GM19328 (cell line): ENCODE results near the gene CYFIP1.

Experiments
- ATAC-seq: cut with Tn5 transposase; IDR thresholded peaks from one replicate; pipeline ENCODE4 v1.9.1; 2021; ENCODE audit warnings: mild to moderate bottlenecking, moderate library complexity; ENCODE audit not compliant: unreplicated experiment

Gene CYFIP1

GRCh38 chr15:22951031-22951380 is 29.2 kb downstream of the CYFIP1 start:
- no peak for ATAC-seq

GRCh38 chr15:22950256-22950990 is 29.7 kb downstream of the CYFIP1 start:
- no peak for ATAC-seq

- peak; percentile 92 for ATAC-seq
These were observed 31.1 kb downstream of the CYFIP1 start for GRCh38 chr15:22949074-22949547.

- ATAC-seq: no peak
These were observed 32.1 kb downstream of the CYFIP1 start for GRCh38 chr15:22948056-22948455.

DNA sequence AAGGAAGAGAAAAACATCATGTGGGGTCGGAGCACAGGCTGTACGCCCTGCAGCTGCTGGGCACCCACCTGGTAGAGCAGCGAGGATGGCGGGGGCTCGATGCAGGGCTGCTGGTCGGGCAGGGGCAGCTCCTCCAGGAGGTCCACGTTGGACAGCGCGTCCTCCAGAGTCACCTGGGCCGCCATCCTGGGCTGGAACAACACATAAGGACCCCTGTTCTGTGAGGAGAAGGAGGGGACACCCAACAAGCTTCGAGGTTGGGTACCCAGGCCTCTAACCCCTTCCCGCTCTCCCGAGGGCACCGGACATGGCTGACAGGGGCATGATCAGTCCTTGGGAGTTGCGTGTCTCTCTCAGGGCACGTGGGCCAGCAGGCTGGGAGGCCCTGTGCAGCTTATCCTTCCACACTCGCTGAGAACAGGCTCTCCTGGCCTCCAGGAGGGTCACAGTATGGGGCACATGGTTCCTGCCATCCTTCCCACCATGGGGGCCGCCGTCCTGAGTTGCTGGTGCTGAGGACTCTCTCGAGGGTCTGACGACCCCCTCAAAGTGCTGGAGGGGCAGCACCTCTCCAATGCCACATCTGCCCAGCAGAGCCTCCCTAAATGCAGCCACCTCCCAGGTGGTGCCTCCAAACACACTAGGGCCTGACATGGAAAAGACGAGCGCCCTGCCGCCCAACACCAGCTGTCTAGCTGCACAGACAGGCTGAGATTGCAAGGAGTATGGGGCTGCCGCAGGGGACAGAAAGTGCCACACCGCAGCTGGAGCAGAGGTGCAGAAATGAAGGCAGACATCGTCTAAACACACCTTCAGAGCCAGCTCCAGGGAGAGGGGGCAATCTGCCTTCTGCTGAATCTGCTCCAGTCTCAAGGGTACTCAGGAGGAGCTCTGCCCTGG is 32.8 kb downstream of the CYFIP1 start:
- ATAC-seq: no peak

GRCh38 chr15:22945071-22945470 is 35.1 kb downstream of the CYFIP1 start:
- ATAC-seq: no peak

DNA sequence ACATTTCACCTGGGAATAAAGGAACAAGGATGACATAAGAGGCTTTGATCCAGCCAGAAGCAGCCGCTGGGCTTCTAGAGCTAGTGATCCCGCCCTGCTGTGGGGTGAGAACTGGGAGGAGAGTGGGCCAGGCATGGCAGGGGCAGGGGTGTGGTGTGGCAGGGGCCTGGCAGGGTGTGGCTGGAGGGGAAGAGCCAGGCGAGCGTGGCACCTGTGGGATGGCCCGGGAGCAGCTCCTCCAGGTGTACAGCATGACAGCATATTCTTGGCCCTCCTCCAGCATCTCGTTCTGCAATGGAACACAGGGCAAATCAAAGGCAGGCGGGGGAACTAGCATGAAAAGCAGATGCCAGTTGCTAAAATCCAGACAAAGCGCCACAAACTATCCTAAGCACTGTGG is 35.5 kb downstream of the CYFIP1 start:
- ATAC-seq: no peak

GRCh38 chr15:22942877-22943276 is 37.3 kb downstream of the CYFIP1 start:
- no peak for ATAC-seq

GRCh38 chr15:22942306-22942855 is 37.8 kb downstream of the CYFIP1 start:
- ATAC-seq: no peak

GRCh38 chr15:22941179-22941578 is 39.0 kb downstream of the CYFIP1 start:
- ATAC-seq: no peak

DNA sequence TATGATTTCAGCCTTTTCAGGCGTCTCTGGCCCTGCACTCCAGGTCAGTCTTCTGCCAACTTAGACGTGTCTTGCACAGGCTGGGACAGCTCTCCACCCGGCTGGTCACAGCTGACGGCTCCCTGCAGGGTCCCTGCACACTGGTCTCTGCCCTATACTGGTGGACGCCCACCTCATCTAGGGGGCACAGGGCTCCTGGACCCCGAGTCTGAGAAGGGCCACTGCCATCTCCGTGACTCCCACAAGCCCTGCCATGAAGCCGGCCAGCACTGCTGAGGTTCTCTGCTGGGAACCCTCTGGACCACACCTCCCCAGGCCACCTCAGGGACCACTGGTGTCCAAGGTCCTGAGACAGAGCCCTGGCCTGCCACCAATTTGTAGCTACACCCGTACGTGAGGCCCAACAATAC is 40.5 kb downstream of the CYFIP1 start:
- no peak for ATAC-seq

DNA sequence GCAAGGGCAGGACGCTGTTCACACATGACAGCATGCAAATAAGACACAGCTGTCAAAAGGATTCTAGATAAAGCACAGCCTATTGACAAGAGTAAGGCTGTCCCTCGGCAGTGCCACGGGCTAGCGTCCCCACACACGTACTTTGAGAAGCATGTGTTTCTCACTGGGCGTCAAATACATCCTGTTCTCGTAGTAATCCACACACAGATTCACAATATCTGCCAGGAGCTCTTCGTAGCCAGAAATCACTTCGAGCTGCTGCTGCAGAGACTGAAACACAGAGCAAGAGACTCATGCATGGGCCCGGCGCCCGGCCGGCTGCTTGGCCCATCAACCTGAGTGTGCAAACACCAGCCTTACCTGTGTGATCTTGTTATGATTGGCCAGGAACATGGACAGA is 41.1 kb downstream of the CYFIP1 start:
- ATAC-seq: no peak

- peak; percentile 83 for ATAC-seq
These were observed 43.3 kb downstream of the CYFIP1 start for GRCh38 chr15:22936577-22937472.

- no peak for ATAC-seq
These were observed 46.5 kb downstream of the CYFIP1 start for GRCh38 chr15:22933641-22934061.

GRCh38 chr15:22931784-22932536 is 48.2 kb downstream of the CYFIP1 start:
- ATAC-seq: no peak

DNA sequence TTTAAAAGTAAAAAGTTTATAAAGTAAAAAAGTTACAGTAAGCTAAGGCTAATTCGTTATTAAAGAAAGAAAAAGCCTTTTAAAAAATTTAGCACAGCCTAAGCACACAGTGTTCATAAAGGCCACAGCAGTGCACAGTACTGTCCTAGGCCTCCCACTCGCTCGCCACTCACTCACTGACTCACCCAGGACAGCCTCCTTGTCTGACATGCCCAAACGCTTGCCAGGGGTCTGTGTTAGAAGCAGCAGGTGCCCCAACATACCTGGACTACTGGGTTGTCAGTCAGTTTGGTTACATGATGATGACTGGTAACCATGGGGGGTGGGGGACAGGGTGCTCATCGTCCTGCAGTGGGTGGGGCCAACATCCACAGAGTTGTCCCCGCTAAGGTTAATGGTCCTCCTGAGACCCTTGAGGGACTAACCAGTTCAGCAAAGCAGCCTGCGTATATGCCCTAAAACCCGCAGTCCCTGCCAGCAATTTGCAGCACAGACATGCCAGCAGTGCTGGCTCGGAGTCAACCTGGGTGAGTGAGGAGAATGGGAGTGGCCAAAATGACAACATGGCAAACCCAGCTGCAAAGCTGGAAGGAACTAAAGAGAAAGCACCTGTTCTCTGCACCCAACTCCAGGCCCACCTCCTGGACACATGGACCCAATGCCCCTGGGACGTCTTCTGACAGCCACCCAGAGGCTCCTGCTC is 49.2 kb downstream of the CYFIP1 start:
- ATAC-seq: no peak

GRCh38 chr15:22927761-22928160 is 52.4 kb downstream of the CYFIP1 start:
- no peak for ATAC-seq

GRCh38 chr15:22925875-22926274 is 54.3 kb downstream of the CYFIP1 start:
- ATAC-seq: no peak

DNA sequence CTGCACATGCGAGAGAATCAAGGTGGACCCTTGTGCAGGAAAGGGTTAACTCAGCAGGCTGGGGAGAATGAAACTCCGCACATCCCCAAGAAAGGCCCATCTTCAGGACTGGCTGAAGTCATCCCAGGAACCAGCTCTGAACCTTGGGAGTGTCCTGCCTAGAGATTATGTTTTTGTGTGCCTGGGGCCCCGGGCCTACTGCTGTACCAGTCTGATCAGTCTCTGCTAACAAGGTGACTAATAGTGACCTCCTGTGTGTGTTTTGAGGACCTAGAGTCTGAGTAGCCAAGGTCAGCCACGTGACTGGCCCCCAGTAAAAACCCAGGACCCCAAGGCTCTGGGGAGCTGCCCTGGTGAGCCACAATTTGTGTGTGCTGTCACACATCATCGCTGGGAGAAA is 58.2 kb downstream of the CYFIP1 start:
- no peak for ATAC-seq
